Gastrocnemius medialis (tissue), 4 donors: ENCODE data around the gene FAM83D.

ENCODE experiments used
- CTCF ChIP-seq, 5 experiments: fragments of 450-650 bp in 3 of 5; fragments of 200-600 bp in 2 of 5; sonication (generic) in 2 of 5; IDR thresholded peaks in 4 of 5; conservative IDR thresholded peaks in 1 of 5; 1 replicate in 4 of 5; 2 replicates in 1 of 5; pipeline ENCODE4 v1.5.1; 2016 to 2019; ENCODE audit warnings: antibody characterized with exemption in 5 of 5, mild to moderate bottlenecking in 3 of 5, moderate library complexity in 3 of 5
- POLR2A ChIP-seq, 2 donors: fragments of 450-650 bp; IDR thresholded peaks; one replicate each; pipeline ENCODE4 v1.6.1; 2017; ENCODE audit warnings: antibody characterized with exemption in 2 of 2, mild to moderate bottlenecking in 2 of 2, moderate library complexity in 2 of 2

DNA sequence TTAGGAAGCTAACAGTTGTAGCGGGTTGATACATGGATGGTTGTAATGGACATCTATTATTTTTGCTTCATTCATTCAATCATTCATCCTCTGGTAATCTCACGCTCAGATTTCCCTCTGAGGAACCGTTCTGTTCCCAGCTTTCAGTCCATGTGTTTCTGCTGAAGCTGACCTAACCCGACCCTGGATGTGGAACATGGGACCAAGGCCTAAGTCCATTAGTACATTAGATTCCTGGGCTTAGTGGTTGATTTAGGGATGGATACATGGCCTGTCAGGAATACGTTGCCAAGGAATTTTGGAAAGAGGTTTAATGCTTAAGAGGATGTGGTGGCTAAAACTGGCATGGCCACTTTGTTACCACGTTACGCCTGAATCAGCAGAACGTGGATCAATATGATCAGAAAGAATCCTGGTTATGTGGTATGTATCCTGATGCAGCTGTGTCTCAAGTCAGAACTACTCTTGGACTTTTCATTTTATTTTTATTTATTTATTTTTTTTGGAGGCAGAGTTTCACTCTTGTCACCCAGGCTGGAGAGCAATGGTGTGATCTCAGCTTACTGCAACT is 31.8 kb downstream of the FAM83D start:
- no peak for TF ChIP-seq CTCF (IDR thresholded peaks at IDR 0.05 in 4 of 5, conservative IDR thresholded peaks at IDR 0.05 in 1 of 5)
- TF ChIP-seq POLR2A (IDR thresholded peaks at IDR 0.05): no peak
